Esophagus muscularis mucosa (tissue), 4 donors: ENCODE results near the gene SRPK3. TPM values are rescaled to one million over a fixed set of nuclear protein-coding genes. Genes with fewer than 3 reads are reported as not detected.

ENCODE experiments used
- DNase-seq: peaks from one replicate; pipeline ENCODE4 v3.0.0-alpha.2; 2017; ENCODE audit errors: extremely low spot score
- H3K27ac ChIP-seq, 4 donors: fragments of 200-600 bp; sonication (generic); replicated peaks in 1 of 4; 1 replicate in 3 of 4; 2 replicates in 1 of 4; pipeline ENCODE4 v1.5.1; 2016 to 2019; ENCODE audit warnings: mild to moderate bottlenecking in 1 of 4
- H3K27me3 ChIP-seq, 4 donors: fragments of 200-600 bp; sonication (generic); one replicate each; pipeline versions ENCODE4 v1.5.1 to v1.6.0; 2016 to 2019
- H3K36me3 ChIP-seq, 4 donors: fragments of 200-600 bp; sonication (generic); one replicate each; pipeline ENCODE4 v1.5.1; 2016 to 2019
- H3K4me1 ChIP-seq, 4 donors: fragments of 200-600 bp; sonication (generic); one replicate each; pipeline ENCODE4 v1.5.1; 2016 to 2019
- H3K4me3 ChIP-seq, 4 donors: fragments of 200-600 bp; sonication (generic); 1 replicate in 2 of 4; 2 replicates in 2 of 4; pipeline ENCODE4 v1.5.1; 2016 to 2019; ENCODE audit warnings: mild to moderate bottlenecking in 4 of 4, moderate library complexity in 1 of 4
- H3K9me3 ChIP-seq, 4 donors: fragments of 200-600 bp; sonication (generic); 1 replicate in 3 of 4; 2 replicates in 1 of 4; pipeline ENCODE4 v1.5.1; 2016 to 2019
- EP300 ChIP-seq: sonication (generic); formaldehyde crosslinking; IDR thresholded peaks from one replicate; pipeline ENCODE4 v1.6.1; 2017; ENCODE audit warnings: antibody characterized with exemption
- POLR2A ChIP-seq: fragments of 450-650 bp; IDR thresholded peaks from one replicate; pipeline ENCODE4 v1.6.1; 2017; ENCODE audit warnings: antibody characterized with exemption, moderate library complexity, mild to moderate bottlenecking, low read depth
- POLR2AphosphoS5 ChIP-seq, 2 donors: sonication (generic); formaldehyde crosslinking; IDR thresholded peaks; one replicate each; pipeline ENCODE4 v1.6.1; 2017; ENCODE audit warnings: antibody characterized with exemption in 2 of 2
- WGBS: methylation state at CpG from one replicate; pipeline ENCODE4 v1.1.5; 2018; 5-methylcytosine and 5-hydroxymethylcytosine counted together
- intact Hi-C: fragments of 100-400 bp; cut with DNase I; formaldehyde crosslinking; loops from one replicate; pipeline ENCODE4 v1.15.1; 2023
- total RNA-seq, 4 donors: library from RNA; depleted of rRNA; stranded (reverse); fragments of >200 nt; gene quantifications; one replicate each; pipeline versions ENCODE4 v1.1.0 to v1.2.1, GENCODE V29; 2016
- TF ChIP-seq, protein P1 (sequence below), 3 experiments: fragments of 200-600 bp in 2 of 3; fragments of 450-650 bp in 1 of 3; sonication (generic) in 2 of 3; IDR thresholded peaks; one replicate each; pipeline ENCODE4 v1.5.1; 2017 to 2019; ENCODE audit warnings: antibody characterized with exemption in 3 of 3, mild to moderate bottlenecking in 2 of 3, moderate library complexity in 1 of 3

The SRPK3 gene
- total RNA-seq, 4 donors from 2014 or later: 0.52 to 2.2 (median 1.1) TPM

- no peak for DNase-seq
- Histone ChIP-seq H3K4me3 (no peak overlapping the region), H3K27me3 (no peaks in the 10 kb centered on the region), H3K9me3 (no peaks in the 10 kb centered on the region), H3K27ac (no peak overlapping the region), H3K4me1 (peaks cover 4 to 30% (median 19%) of the 10 kb centered on the region in 4 donors), H3K36me3 (peaks cover 0 to 47% (median 33%) of the 10 kb centered on the region in 4 donors)
- intact Hi-C loops: no loop called here
- 93% methylated on average over 11 of the region's 14 CpGs for WGBS
- TF ChIP-seq POLR2A: no peak
- TF ChIP-seq POLR2AphosphoS5 (IDR thresholded peaks at IDR 0.05): no peak
- TF ChIP-seq, protein P1, sequence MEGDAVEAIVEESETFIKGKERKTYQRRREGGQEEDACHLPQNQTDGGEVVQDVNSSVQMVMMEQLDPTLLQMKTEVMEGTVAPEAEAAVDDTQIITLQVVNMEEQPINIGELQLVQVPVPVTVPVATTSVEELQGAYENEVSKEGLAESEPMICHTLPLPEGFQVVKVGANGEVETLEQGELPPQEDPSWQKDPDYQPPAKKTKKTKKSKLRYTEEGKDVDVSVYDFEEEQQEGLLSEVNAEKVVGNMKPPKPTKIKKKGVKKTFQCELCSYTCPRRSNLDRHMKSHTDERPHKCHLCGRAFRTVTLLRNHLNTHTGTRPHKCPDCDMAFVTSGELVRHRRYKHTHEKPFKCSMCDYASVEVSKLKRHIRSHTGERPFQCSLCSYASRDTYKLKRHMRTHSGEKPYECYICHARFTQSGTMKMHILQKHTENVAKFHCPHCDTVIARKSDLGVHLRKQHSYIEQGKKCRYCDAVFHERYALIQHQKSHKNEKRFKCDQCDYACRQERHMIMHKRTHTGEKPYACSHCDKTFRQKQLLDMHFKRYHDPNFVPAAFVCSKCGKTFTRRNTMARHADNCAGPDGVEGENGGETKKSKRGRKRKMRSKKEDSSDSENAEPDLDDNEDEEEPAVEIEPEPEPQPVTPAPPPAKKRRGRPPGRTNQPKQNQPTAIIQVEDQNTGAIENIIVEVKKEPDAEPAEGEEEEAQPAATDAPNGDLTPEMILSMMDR (IDR thresholded peaks at IDR 0.05): no peak
- TF ChIP-seq EP300: no peak
Measured at GRCh38 chrX:153782871-153783270, 2.0 kb downstream of the SRPK3 start.

DNA sequence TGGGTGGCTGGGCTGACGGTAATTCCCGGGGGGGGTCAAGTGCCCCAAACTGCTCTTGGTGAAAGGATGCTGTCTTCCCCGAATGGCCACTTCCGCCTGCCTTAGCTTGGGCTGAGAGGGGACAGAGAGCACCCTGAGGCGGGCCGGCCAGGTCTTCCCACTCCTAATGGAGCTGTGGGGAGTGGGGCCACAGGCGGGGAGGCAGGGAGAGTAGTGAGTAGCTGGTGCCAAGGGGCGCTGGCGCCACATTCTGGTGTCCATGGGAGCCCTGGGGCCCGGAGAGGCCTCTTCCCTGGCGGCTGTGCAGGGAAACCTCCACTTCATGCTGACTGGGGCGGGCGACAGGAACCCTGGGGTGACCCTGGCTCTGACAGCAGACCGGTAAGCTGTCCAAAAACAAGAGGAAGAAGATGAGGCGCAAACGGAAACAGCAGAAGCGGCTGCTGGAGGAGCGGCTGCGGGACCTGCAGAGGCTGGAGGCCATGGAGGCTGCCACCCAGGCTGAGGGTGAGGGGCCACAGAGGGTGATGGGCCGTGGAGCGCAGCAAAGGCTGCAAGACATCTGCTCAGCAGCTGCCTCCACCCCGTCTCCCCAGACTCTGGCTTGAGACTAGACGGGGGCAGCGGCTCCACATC is 2.7 kb downstream of the SRPK3 start:
- 90% methylated on average over 19 of the region's 24 CpGs for WGBS
- Histone ChIP-seq H3K27ac (no peak overlapping the region), H3K4me1 (peaks cover 4 to 30% (median 19%) of the 10 kb centered on the region in 4 donors), H3K27me3 (no peaks in the 10 kb centered on the region), H3K4me3 (no peak overlapping the region), H3K36me3 (peaks cover 0 to 53% (median 38%) of the 10 kb centered on the region in 4 donors), H3K9me3 (no peaks in the 10 kb centered on the region)
- TF ChIP-seq EP300 (no peak), POLR2A (no peak), POLR2AphosphoS5 (IDR thresholded peaks at IDR 0.05) (no peak)
- TF ChIP-seq, protein P1 (IDR thresholded peaks at IDR 0.05): no peak
- no peak for DNase-seq
- intact Hi-C loops: no loop called here

DNA sequence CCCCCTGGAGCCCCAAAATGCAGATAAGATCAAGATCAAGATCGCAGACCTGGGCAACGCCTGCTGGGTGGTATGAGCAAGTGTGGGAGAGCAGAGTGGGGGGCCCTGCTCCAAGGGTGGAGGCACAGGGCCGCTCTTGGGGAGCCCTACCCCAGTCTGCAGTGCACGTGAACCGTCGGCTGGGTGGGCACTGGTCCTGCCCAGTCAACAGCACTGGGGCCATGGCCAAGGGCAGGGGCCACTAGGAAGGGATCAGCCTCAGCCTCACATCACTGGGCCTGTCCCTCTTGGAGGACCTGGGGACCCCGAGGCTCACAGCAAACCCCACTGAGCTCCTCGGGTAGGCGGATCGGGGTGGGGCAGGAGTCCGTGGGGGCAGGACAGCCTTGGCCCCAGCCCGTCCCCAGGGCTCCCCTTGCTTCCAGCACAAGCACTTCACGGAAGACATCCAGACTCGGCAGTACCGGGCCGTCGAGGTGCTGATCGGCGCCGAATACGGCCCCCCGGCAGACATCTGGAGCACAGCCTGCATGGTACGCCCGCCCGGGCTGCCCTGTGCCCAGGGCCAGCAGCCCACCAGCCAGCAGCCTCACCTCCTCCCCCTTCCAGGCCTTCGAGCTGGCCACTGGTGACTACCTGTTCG is 3.6 kb downstream of the SRPK3 start:
- Histone ChIP-seq H3K4me1 (peaks cover 4 to 30% (median 19%) of the 10 kb centered on the region in 4 donors), H3K27ac (no peak overlapping the region), H3K27me3 (no peaks in the 10 kb centered on the region), H3K9me3 (no peaks in the 10 kb centered on the region), H3K36me3 (peaks cover 0 to 63% (median 48%) of the 10 kb centered on the region in 4 donors), H3K4me3 (no peak overlapping the region)
- TF ChIP-seq EP300 (no peak), POLR2AphosphoS5 (IDR thresholded peaks at IDR 0.05) (no peak), POLR2A (no peak)
- TF ChIP-seq, protein P1 (IDR thresholded peaks at IDR 0.05): no peak
- WGBS: 88% methylated on average over 6 of the region's 27 CpGs
- DNase-seq: no peak
- intact Hi-C loops: no loop called here

DNA sequence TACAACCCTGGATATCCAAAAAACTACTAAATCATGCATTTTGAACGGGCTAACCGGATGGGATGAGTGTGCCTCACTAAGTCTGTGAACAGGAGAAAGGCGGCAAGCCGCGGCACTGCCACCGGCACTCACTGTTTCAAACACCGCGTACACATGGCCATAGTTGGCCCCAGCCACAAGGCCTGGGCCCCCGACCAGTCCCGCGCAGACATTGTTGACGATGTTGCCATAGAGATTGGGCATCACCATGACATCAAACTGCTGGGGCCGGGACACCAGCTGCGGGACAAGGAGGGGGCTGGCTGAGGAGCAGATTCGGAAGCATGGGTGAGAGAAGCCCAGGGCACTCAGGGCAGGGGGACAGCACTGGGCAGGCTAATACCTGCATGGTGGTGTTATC is 5.8 kb downstream of the SRPK3 start:
- intact Hi-C loops: no loop called here
- Histone ChIP-seq H3K4me1 (peaks cover 0 to 26% (median 10%) of the 10 kb centered on the region in 4 donors), H3K4me3 (no peak overlapping the region), H3K9me3 (no peaks in the 10 kb centered on the region), H3K27ac (no peak overlapping the region), H3K27me3 (no peaks in the 10 kb centered on the region), H3K36me3 (peaks cover 0 to 66% (median 60%) of the 10 kb centered on the region in 4 donors)
- no peak for TF ChIP-seq POLR2A
- TF ChIP-seq POLR2AphosphoS5 (IDR thresholded peaks at IDR 0.05): no peak
- no peak for TF ChIP-seq EP300
- DNase-seq: no peak
- WGBS: 80% methylated on average over 15 of the region's 15 CpGs

GRCh38 chrX:153789654-153790053 is 8.8 kb downstream of the SRPK3 start:
- Histone ChIP-seq H3K27ac (no peak overlapping the region), H3K4me3 (no peak overlapping the region), H3K9me3 (peaks cover 0 to 11% (median 0%) of the 10 kb centered on the region in 4 donors), H3K27me3 (no peaks in the 10 kb centered on the region), H3K36me3 (peaks cover 0 to 60% (median 53%) of the 10 kb centered on the region in 4 donors), H3K4me1 (peaks cover 11 to 35% (median 27%) of the 10 kb centered on the region in 4 donors)
- WGBS: 88% methylated on average over 11 of the region's 12 CpGs
- intact Hi-C loops: no loop called here
- TF ChIP-seq EP300 (no peak), POLR2A (no peak), POLR2AphosphoS5 (IDR thresholded peaks at IDR 0.05) (no peak)
- TF ChIP-seq, protein P1 (IDR thresholded peaks at IDR 0.05): no peak
- DNase-seq: no peak
